Endometrial microvascular endothelial cells (primary cell): ENCODE data around the gene TRIM17. TPM values are rescaled to one million over a fixed set of nuclear protein-coding genes. Genes with fewer than 3 reads are reported as not detected.

Experiments
- in situ Hi-C: cut with HindIII; loops from 2 replicates; pipeline ENCODE4 v1.10.0; 2017; ENCODE audit warnings: low sequenced_read_pairs, low pct_unique_long_range_greater_than_20kb; ENCODE audit errors: inconsistent ontology term
- total RNA-seq: library from RNA; depleted of rRNA; stranded (reverse); fragments of >200 nt; gene quantifications from one replicate; pipeline ENCODE4 v1.2.3, GENCODE V29; 2015; ENCODE audit errors: inconsistent ontology term

The TRIM17 gene, protein sequence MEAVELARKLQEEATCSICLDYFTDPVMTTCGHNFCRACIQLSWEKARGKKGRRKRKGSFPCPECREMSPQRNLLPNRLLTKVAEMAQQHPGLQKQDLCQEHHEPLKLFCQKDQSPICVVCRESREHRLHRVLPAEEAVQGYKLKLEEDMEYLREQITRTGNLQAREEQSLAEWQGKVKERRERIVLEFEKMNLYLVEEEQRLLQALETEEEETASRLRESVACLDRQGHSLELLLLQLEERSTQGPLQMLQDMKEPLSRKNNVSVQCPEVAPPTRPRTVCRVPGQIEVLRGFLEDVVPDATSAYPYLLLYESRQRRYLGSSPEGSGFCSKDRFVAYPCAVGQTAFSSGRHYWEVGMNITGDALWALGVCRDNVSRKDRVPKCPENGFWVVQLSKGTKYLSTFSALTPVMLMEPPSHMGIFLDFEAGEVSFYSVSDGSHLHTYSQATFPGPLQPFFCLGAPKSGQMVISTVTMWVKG
- not detected for total RNA-seq

GRCh38 chr1:228416217-228416933 lies at the start of gene TRIM17:
TSS of gene TRIM17 (minus strand) at chr1:228416861. CDS start at chr1:228415072, 1,789 bp downstream.
- in situ Hi-C loops = no loop called here

GRCh38 chr1:228465571-228466146 lies 49.0 kb upstream of the TRIM17 start:
- in situ Hi-C loops = no loop called here

- in situ Hi-C loops = no loop called here
Measured at GRCh38 chr1:228465141-228465540, 48.5 kb upstream of the TRIM17 start.

- in situ Hi-C loops = no loop called here
Measured at GRCh38 chr1:228464487-228464983, 47.9 kb upstream of the TRIM17 start.

GRCh38 chr1:228463559-228464455 lies 47.1 kb upstream of the TRIM17 start:
- in situ Hi-C loops = no loop called here

- in situ Hi-C loops = no loop called here
Measured at GRCh38 chr1:228463009-228463558, 46.4 kb upstream of the TRIM17 start.

DNA sequence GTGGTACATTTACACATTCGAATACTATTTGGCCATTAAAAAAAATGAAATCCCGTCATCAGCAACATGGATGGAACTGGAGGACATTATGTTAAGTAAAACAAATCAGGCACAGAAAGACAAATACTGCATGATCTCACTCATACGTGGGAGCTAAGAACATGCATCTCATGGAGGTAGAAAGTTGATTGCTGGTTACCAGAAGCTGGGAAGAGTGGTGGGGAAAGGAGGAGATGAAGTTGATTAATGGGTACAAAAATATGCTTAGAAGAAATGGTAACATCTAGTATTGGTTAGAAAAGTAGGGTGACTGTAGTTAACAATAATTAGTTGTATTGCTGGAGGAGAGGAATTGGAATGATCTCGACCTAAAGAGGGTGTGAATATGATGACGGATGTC lies 45.9 kb upstream of the TRIM17 start:
- in situ Hi-C loops = no loop called here

- in situ Hi-C loops = no loop called here
Measured at GRCh38 chr1:228460821-228461220, 44.2 kb upstream of the TRIM17 start.

GRCh38 chr1:228459091-228459993 lies 42.7 kb upstream of the TRIM17 start:
- in situ Hi-C loops = no loop called here

GRCh38 chr1:228457396-228458176 lies 40.9 kb upstream of the TRIM17 start:
- in situ Hi-C loops = no loop called here

DNA sequence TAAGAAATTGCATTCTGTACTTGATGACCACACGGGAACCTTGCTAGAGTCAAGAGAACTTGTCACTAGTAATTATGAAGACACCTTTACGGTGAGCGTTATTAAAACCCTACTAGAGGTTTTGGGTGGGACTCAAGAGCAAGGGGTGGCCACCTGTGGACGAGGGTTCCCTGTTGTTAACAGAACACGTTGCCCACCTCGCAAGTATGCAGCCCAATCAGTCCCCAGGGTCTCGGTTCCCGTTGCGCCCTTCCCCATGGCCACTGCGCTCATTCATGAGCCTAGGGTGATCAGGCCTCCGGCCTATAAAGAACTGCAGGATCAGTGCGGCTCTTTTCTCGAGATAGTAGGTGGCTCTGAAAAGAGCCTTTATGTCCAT lies 40.3 kb upstream of the TRIM17 start:
- in situ Hi-C loops = no loop called here

DNA sequence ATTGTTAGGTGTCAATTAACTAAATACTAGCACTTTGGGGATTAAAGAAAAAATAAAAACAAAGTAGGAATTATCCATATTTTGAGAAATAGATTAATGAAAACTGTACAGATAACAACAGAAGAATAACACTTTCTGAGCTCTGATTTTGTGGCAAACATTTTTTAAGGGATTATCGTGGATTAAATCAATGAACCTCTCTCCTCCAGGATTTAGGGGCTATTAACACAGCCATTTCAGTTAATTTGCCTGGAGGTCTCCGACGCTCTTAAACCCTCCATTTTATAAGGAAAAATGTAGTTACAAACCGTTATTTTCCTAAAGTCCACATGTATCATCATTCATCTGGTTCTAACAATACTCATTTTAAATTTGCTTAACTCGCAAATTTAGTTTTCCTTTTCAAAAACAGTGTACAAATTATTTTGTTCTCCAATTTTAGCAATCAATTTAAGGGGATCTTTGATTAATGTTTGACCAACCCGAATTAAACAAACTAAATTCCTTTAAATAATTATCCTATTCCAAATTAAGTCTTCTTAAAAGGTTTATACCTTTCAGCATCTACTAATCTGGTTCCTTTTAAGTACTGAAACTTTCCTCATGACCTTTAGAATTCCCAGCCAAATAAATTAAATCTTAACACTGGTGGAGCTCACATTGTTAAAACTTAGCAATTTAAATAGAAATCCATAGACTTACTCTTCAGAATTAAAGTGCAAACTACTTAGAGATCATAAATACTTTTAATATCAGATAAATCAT lies 39.8 kb upstream of the TRIM17 start:
- in situ Hi-C loops = no loop called here

GRCh38 chr1:228455715-228456114 lies 39.1 kb upstream of the TRIM17 start:
- in situ Hi-C loops = no loop called here

- in situ Hi-C loops = no loop called here
Measured at GRCh38 chr1:228454238-228454637, 37.6 kb upstream of the TRIM17 start.

DNA sequence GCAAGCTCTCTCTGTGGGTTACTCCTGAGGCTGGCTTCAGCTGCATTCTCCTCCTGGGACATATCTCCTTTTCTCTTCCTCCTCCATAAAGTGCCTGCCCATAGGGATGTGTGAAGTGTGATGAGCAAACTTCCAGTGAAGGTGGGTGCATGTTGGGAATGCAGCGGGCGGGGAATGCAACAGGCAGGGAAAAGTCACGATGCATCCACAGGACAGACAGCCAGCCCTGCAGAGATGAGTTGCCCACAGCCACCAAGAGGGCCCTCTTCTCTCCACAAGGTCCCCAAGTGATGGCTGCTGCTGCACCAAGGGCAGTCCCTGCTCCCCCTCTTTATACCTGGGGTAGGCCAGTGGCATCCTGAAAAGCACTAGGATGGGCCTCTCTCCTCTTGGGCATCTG lies 37.0 kb upstream of the TRIM17 start:
- in situ Hi-C loops = no loop called here

DNA sequence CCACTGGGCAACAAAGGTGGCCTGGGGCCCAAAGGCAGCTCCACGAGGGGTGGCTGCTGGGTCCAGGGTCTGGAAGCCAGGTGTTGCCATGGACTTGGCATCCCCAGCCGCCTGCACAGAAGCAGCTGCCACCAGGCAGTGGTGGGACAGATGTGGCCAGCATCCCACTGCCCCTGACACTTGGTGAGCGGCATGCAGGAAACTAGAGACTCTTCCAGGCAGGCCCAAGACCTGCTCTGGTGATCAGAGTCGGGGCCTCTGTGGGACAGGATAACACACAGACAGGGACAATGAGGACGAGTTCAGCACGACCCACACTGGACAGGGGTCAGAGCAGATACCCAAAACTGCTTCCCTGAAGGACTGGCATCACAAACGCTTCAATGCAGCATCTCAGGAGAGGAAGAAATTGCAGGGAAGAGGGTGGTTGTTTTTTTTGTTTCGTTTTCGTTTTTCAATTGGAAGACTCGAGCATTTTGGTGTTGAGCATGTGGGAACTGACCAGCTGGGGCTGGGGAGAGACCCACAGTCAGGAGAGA lies 36.4 kb upstream of the TRIM17 start:
- in situ Hi-C loops = no loop called here
